ENCODE measurements around the gene NINJ2. TPM values are rescaled to one million over a fixed set of nuclear protein-coding genes. Genes with fewer than 3 reads are reported as not detected.

Gene NINJ2
- polyA plus RNA-seq, 1 of the 3 experiments (the other 2 are of a cell fraction): 0.07 TPM

- H3K4me1 ChIP-seq (ENCODE audit: control insufficient read depth in 1 of 2, insufficient read depth in 2 of 2, low read depth in 1 of 2, low read length in 1 of 2): peaks cover 0 to 16% of the 10 kb centered on the region in 2 experiments; a peak in 1 of 4 replicates
- H2AFZ ChIP-seq (ENCODE audit: low read depth): no peak overlapping the region
- ChIA-PET CTCF (interaction anchor here (1.9 to 8.7 kb wide), 3 partner anchors 10 to 252 kb away, joined by 5 to 52 read pairs (median 6); no protein-coding TSS in a partner anchor), POLR2A (no interaction called here)
- H3K9me2 ChIP-seq: no peaks in the 10 kb centered on the region
- DNase-seq: no peak
- H3K27ac ChIP-seq (ENCODE audit: low read depth in 2 of 2, low read length in 1 of 2): no peak overlapping the region
- H3K79me2 ChIP-seq (ENCODE audit: insufficient read depth): no peaks in the 10 kb centered on the region
- no peaks in the 10 kb centered on the region for H4K20me1 ChIP-seq (ENCODE audit: insufficient read depth)
- H3K9ac ChIP-seq: no peak overlapping the region
- no peak overlapping the region for H3K4me3 ChIP-seq (ENCODE audit: low read depth in 2 of 2, low read length in 1 of 2)
- 46% methylated on average over 3 of the region's 12 CpGs for WGBS (ENCODE audit: low lambda C conversion rate)
- no peaks in the 10 kb centered on the region; the same call in 1 of the 2 replicates for H3K27me3 ChIP-seq (ENCODE audit: insufficient read depth)
- no peaks in the 10 kb centered on the region for H3K36me3 ChIP-seq (replicated peaks in 1 of 2; ENCODE audit: control insufficient read depth in 1 of 2, insufficient read depth in 2 of 2, low read length in 1 of 2)
- H3K4me2 ChIP-seq: no peak overlapping the region
- H3F3A ChIP-seq (replicated peaks; ENCODE audit: insufficient read depth): no peaks in the 10 kb centered on the region
- no peak for TF ChIP-seq GABPA (IDR thresholded peaks at IDR 0.05; ENCODE audit: low read depth)
- no peak for TF ChIP-seq FOXM1 (IDR thresholded peaks at IDR 0.05; ENCODE audit: low read depth)
- TF ChIP-seq TAF1 (IDR thresholded peaks at IDR 0.05; ENCODE audit: borderline replicate concordance, low read depth, low read length): no peak
- TF ChIP-seq USF1 (IDR thresholded peaks at IDR 0.05; ENCODE audit: borderline replicate concordance, low read depth): no peak
- no peak for TF ChIP-seq EZH2phosphoT487 (IDR thresholded peaks at IDR 0.05; ENCODE audit: borderline replicate concordance, low read depth)
- TF ChIP-seq FOXJ3 (CRISPR knock-in tag; IDR thresholded peaks at IDR 0.05): no peak
- no peaks in the 10 kb centered on the region for H3K9me3 ChIP-seq
These were observed 100.6 kb downstream of the NINJ2 start for GRCh38 chr12:562634-563033.

GRCh38 chr12:561908-562593 is 101.2 kb downstream of the NINJ2 start:
- no peaks in the 10 kb centered on the region for H3K79me2 ChIP-seq (ENCODE audit: insufficient read depth)
- 69% methylated on average over 19 of the region's 19 CpGs for WGBS (ENCODE audit: low lambda C conversion rate)
- H3K9me3 ChIP-seq: no peaks in the 10 kb centered on the region
- no peak overlapping the region for H3K9ac ChIP-seq
- peak; percentile 52 for DNase-seq
- TF ChIP-seq TAF1 (IDR thresholded peaks at IDR 0.05; ENCODE audit: borderline replicate concordance, low read depth, low read length) (no peak), RAD21 (IDR thresholded peaks at IDR 0.05; ENCODE audit: low read length) (no peak), ELF1 (IDR thresholded peaks at IDR 0.05) (no peak), REST (IDR thresholded peaks at IDR 0.05; ENCODE audit: low read depth, low read length) (no peak), NFIC (IDR thresholded peaks at IDR 0.05; ENCODE audit: borderline replicate concordance) (no peak), RXRA (IDR thresholded peaks at IDR 0.05; ENCODE audit: borderline replicate concordance, low read depth) (no peak), IRF3 (IDR thresholded peaks at IDR 0.05; ENCODE audit: low read depth, low read length) (no peak), POLR2AphosphoS5 (IDR thresholded peaks at IDR 0.05; ENCODE audit: low read depth, low read length) (no peak), JUND (IDR thresholded peaks at IDR 0.05) (no peak), CTCF (IDR thresholded peaks at IDR 0.05) (no peak)
- ChIA-PET POLR2A (no interaction called here), CTCF (interaction anchor here (1.9 to 8.7 kb wide), 4 partner anchors 8 to 253 kb away, joined by 5 to 52 read pairs (median 18); no protein-coding TSS in a partner anchor)
- H4K20me1 ChIP-seq (ENCODE audit: insufficient read depth): no peaks in the 10 kb centered on the region
- H3K9me2 ChIP-seq: no peaks in the 10 kb centered on the region
- H3K36me3 ChIP-seq (replicated peaks in 1 of 2; ENCODE audit: control insufficient read depth in 1 of 2, insufficient read depth in 2 of 2, low read length in 1 of 2): no peaks in the 10 kb centered on the region
- H3K4me1 ChIP-seq (ENCODE audit: control insufficient read depth in 1 of 2, insufficient read depth in 2 of 2, low read depth in 1 of 2, low read length in 1 of 2): peaks cover 0 to 16% of the 10 kb centered on the region in 2 experiments; a peak in 1 of 4 replicates
- no peaks in the 10 kb centered on the region; the same call in 1 of the 2 replicates for H3K27me3 ChIP-seq (ENCODE audit: insufficient read depth)
- no peak overlapping the region for H3K27ac ChIP-seq (ENCODE audit: low read depth in 2 of 2, low read length in 1 of 2)
- H3F3A ChIP-seq (replicated peaks; ENCODE audit: insufficient read depth): no peaks in the 10 kb centered on the region
- H3K4me3 ChIP-seq (ENCODE audit: low read depth in 2 of 2, low read length in 1 of 2): no peak overlapping the region
- no peak overlapping the region for H3K4me2 ChIP-seq
- H2AFZ ChIP-seq (ENCODE audit: low read depth): no peak overlapping the region
